Measurements from ENCODE around the gene INPP5E. TPM values are rescaled to one million over a fixed set of nuclear protein-coding genes. Genes with fewer than 3 reads are reported as not detected.

INPP5E gene
- total RNA-seq, 1 experiment from 2014 or later, result 10.7 TPM

DNA sequence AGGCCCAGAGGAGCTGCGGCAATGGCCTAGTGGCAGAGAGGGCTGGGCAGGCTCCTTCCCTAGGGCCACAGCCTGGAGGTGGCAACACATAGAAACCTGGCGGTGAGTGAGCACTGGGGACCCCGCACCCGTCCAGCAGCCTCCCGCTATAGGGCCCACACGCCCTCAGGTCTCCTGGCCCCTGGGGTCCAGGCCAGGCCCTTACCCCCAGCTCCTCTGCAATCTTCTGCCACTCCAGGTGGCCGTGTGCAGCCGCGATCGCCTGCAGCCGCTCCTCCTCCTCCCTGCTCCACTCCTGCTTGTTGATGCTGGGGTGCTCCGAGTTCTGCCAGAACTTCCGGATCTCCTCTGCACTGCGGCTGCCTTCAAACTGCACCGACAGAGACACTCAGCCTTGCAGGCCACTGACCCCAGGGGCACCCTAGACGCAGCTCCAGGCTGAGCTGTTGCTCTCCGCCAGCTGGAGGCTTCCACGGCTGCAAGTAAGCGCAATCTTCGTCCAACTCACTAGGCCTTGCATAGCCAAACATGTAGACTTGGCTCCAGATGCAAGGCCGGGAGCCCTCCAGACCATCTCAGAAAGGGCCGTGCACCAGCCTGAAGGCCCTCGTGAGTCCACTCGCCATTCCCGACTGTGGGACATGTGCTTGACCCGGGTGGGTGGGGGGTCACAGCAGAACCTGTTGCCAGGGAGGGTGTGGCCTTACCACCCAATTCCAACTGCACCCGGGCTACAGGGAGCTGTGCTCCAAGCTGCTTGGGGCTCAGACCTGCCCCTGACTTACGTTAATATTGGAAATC lies 47.7 kb downstream of the INPP5E start:
- ATAC-seq (no peak), DNase-seq (no peak)
- ChIA-PET CTCF (no interaction called here), POLR2A (ENCODE audit: unreplicated experiment) (no interaction called here)
- Histone ChIP-seq H2AFZ (ENCODE audit: low read length) (no peak overlapping the region), H3F3A (ENCODE audit: low read length, unreplicated experiment) (no peaks in the 10 kb centered on the region), H3K27ac (ENCODE audit: low read length) (no peak overlapping the region), H3K9me3 (ENCODE audit: low read length) (no peaks in the 10 kb centered on the region), H4K20me1 (ENCODE audit: low read length) (no peaks in the 10 kb centered on the region), H3K36me3 (ENCODE audit: low read depth, low read length) (peaks cover 10% of the 10 kb centered on the region), H3K79me2 (ENCODE audit: low read length) (no peaks in the 10 kb centered on the region), H3K27me3 (ENCODE audit: low read length) (no peaks in the 10 kb centered on the region), H3K9me2 (replicated peaks; ENCODE audit: low read length) (no peaks in the 10 kb centered on the region), H3K4me2 (ENCODE audit: low read length) (no peak overlapping the region), H3K4me3 (ENCODE audit: low read length) (no peak overlapping the region), H3K9ac (ENCODE audit: low read length) (no peak overlapping the region), H3K4me1 (ENCODE audit: insufficient read depth, low read length) (no peaks in the 10 kb centered on the region)
- TF ChIP-seq, protein P1, sequence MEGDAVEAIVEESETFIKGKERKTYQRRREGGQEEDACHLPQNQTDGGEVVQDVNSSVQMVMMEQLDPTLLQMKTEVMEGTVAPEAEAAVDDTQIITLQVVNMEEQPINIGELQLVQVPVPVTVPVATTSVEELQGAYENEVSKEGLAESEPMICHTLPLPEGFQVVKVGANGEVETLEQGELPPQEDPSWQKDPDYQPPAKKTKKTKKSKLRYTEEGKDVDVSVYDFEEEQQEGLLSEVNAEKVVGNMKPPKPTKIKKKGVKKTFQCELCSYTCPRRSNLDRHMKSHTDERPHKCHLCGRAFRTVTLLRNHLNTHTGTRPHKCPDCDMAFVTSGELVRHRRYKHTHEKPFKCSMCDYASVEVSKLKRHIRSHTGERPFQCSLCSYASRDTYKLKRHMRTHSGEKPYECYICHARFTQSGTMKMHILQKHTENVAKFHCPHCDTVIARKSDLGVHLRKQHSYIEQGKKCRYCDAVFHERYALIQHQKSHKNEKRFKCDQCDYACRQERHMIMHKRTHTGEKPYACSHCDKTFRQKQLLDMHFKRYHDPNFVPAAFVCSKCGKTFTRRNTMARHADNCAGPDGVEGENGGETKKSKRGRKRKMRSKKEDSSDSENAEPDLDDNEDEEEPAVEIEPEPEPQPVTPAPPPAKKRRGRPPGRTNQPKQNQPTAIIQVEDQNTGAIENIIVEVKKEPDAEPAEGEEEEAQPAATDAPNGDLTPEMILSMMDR (conservative IDR thresholded peaks at IDR 0.05; ENCODE audit: low read depth, low read length), result no peak
- no peak for TF ChIP-seq EZH2 (IDR thresholded peaks at IDR 0.05; ENCODE audit: low read length, unreplicated experiment)
- no peak for TF ChIP-seq EZH2phosphoT487 (IDR thresholded peaks at IDR 0.05; ENCODE audit: borderline replicate concordance, low read length)
- intact Hi-C loops (cut with micrococcal nuclease), result no loop called here
- BruUV-seq (replicated peaks), result no TSS peak

DNA sequence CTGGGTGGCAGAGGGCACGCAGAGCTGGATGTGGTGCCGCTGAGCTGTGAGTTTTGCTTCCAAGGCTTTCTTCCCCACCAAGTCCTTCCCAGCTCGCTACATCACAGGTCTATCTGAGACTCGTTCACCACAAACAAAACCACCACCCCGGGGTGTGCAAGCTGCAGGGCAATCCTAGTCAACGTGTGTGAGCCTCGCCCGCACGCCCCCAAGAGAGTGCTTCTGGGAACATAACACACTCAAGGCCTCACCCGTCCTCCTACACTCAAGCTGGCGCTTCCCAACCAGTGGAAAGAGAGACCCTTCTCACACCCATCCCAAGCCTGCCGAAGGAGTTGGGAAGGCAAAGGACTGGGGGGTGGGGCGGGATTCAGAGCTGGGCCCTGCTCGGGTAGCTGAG lies 50.2 kb downstream of the INPP5E start:
- no peaks in the 10 kb centered on the region for H3K4me1 ChIP-seq (ENCODE audit: insufficient read depth, low read length)
- CTCF ChIA-PET, result no interaction called here
- H4K20me1 ChIP-seq (ENCODE audit: low read length), result no peaks in the 10 kb centered on the region
- intact Hi-C loops (cut with micrococcal nuclease), result no loop called here
- H3K79me2 ChIP-seq (ENCODE audit: low read length), result no peaks in the 10 kb centered on the region
- no peak overlapping the region for H3K9ac ChIP-seq (ENCODE audit: low read length)
- peaks cover 13% of the 10 kb centered on the region for H3K36me3 ChIP-seq (ENCODE audit: low read depth, low read length)
- no peak overlapping the region for H3K4me2 ChIP-seq (ENCODE audit: low read length)
- no peak overlapping the region for H2AFZ ChIP-seq (ENCODE audit: low read length)
- ATAC-seq (no peak), DNase-seq (no peak)
- H3F3A ChIP-seq (ENCODE audit: low read length, unreplicated experiment), result no peaks in the 10 kb centered on the region
- H3K9me3 ChIP-seq (ENCODE audit: low read length), result no peaks in the 10 kb centered on the region
- POLR2A ChIA-PET (ENCODE audit: unreplicated experiment), result no interaction called here
- H3K27ac ChIP-seq (ENCODE audit: low read length), result no peak overlapping the region
- TF ChIP-seq EZH2phosphoT487 (IDR thresholded peaks at IDR 0.05; ENCODE audit: borderline replicate concordance, low read length) (no peak), EZH2 (IDR thresholded peaks at IDR 0.05; ENCODE audit: low read length, unreplicated experiment) (no peak)
- TF ChIP-seq, protein P1 (conservative IDR thresholded peaks at IDR 0.05; ENCODE audit: low read depth, low read length), result no peak
- no peaks in the 10 kb centered on the region for H3K27me3 ChIP-seq (ENCODE audit: low read length)
- H3K4me3 ChIP-seq (ENCODE audit: low read length), result no peak overlapping the region
- BruUV-seq (replicated peaks), result no TSS peak
- H3K9me2 ChIP-seq (replicated peaks; ENCODE audit: low read length), result no peaks in the 10 kb centered on the region

DNA sequence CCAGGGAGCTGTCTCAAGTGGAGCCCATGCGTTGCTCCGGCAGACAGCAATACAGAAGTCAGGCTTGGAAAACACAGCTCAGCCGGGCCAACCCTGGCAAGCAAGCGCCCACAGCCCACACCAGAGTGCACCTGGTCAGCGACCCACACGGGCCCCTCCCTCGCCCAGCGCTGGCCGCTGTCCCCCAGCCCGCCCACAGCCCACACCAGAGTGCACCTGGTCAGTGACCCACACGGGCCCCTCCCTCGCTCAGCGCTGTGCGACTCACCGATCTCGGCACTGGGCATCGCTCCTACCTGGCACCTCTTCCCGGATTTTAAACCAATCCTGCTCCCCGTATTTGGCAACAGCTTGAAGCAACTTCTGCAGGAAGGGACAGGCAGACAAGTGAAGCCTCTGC lies 52.4 kb downstream of the INPP5E start:
- BruUV-seq (replicated peaks), result no TSS peak
- POLR2A ChIA-PET (ENCODE audit: unreplicated experiment), result no interaction called here
- Histone ChIP-seq H3K9me2 (replicated peaks; ENCODE audit: low read length) (no peaks in the 10 kb centered on the region), H3K27ac (ENCODE audit: low read length) (no peak overlapping the region), H3K27me3 (ENCODE audit: low read length) (no peaks in the 10 kb centered on the region), H3F3A (ENCODE audit: low read length, unreplicated experiment) (no peaks in the 10 kb centered on the region), H3K9me3 (ENCODE audit: low read length) (no peaks in the 10 kb centered on the region), H3K79me2 (ENCODE audit: low read length) (no peaks in the 10 kb centered on the region), H3K36me3 (ENCODE audit: low read depth, low read length) (peaks cover 9% of the 10 kb centered on the region; the same call in 1 of the 2 replicates), H2AFZ (ENCODE audit: low read length) (no peak overlapping the region), H3K4me3 (ENCODE audit: low read length) (no peak overlapping the region), H4K20me1 (ENCODE audit: low read length) (no peaks in the 10 kb centered on the region), H3K9ac (ENCODE audit: low read length) (no peak overlapping the region), H3K4me1 (ENCODE audit: insufficient read depth, low read length) (no peaks in the 10 kb centered on the region), H3K4me2 (ENCODE audit: low read length) (no peak overlapping the region)
- DNase-seq, result no peak
- ATAC-seq, result no peak
- no peak for TF ChIP-seq EZH2 (IDR thresholded peaks at IDR 0.05; ENCODE audit: low read length, unreplicated experiment)
- TF ChIP-seq, protein P1 (conservative IDR thresholded peaks at IDR 0.05; ENCODE audit: low read depth, low read length), result no peak
- no peak for TF ChIP-seq EZH2phosphoT487 (IDR thresholded peaks at IDR 0.05; ENCODE audit: borderline replicate concordance, low read length)
- intact Hi-C loops (cut with micrococcal nuclease), result no loop called here
- CTCF ChIA-PET, result no interaction called here

Measured in PC-3 (cell line).